ENCODE measurements around the gene ERC2. TPM values are rescaled to one million over a fixed set of nuclear protein-coding genes. Genes with fewer than 3 reads are reported as not detected.
A peak's percentile ranks its signal among the peaks of the same experiment; 100 is the strongest.

The ERC2 gene
- total RNA-seq, 2 experiments from 2014 or later, result not detected

- DNase-seq (ENCODE audit: low spot score), result peak; percentile 67
- CTCF ChIA-PET (ENCODE audit: unreplicated experiment), result interaction anchor here (1.0 kb wide), 1 partner anchor 34 kb away, joined by 3 read pairs; no protein-coding TSS in a partner anchor
- TF ChIP-seq EZH2phosphoT487 (IDR thresholded peaks at IDR 0.05; ENCODE audit: borderline replicate concordance, low read depth, low read length), result no peak
- 0 out of 2 replicates have a peak, but pooled peaks have one; percentile 21 for TF ChIP-seq CTCF (conservative IDR thresholded peaks at IDR 0.05; ENCODE audit: low read length)
- POLR2A ChIA-PET, result interaction anchor here (0.6 to 3.0 kb wide), 6 partner anchors 11 to 1587 kb away, joined by 3 to 11 read pairs (median 5); no protein-coding TSS in a partner anchor
- intact Hi-C loops (cut with micrococcal nuclease; ENCODE audit: unreplicated experiment), result no loop called here
- Histone ChIP-seq H2AFZ (ENCODE audit: low read length) (peak overlapping the region; percentile 81; the same call in 1 of the 2 replicates), H3K4me1 (ENCODE audit: insufficient read depth, low read length, poor library complexity, severe bottlenecking) (peaks cover 75% of the 10 kb centered on the region), H3K79me2 (ENCODE audit: insufficient read depth, low read depth, low read length) (no peaks in the 10 kb centered on the region), H3K9me3 (ENCODE audit: low read length) (no peaks in the 10 kb centered on the region), H3K4me3 (ENCODE audit: low read depth, low read length, poor library complexity, severe bottlenecking) (peak overlapping the region; percentile 52), H3K4me2 (ENCODE audit: low read length) (peak overlapping the region; percentile 86), H4K20me1 (ENCODE audit: insufficient read depth, low read length) (no peaks in the 10 kb centered on the region), H3K27ac (ENCODE audit: low read depth, low read length, poor library complexity, severe bottlenecking) (peak overlapping the region; percentile 29), H3K36me3 (ENCODE audit: insufficient read depth, low read length) (no peaks in the 10 kb centered on the region), H3K9me2 (ENCODE audit: insufficient read depth, low read length) (no peaks in the 10 kb centered on the region)
- no TSS peak for BruUV-seq (replicated peaks)
Observed at GRCh38 chr3:55688154-55688553, 780.1 kb downstream of the ERC2 start.

GRCh38 chr3:55687526-55687925 is 780.7 kb downstream of the ERC2 start:
- Histone ChIP-seq H3K4me2 (ENCODE audit: low read length) (peak overlapping the region; percentile 86), H3K4me1 (ENCODE audit: insufficient read depth, low read length, poor library complexity, severe bottlenecking) (peaks cover 72% of the 10 kb centered on the region), H2AFZ (ENCODE audit: low read length) (peak overlapping the region; percentile 81; the same call in 1 of the 2 replicates), H4K20me1 (ENCODE audit: insufficient read depth, low read length) (no peaks in the 10 kb centered on the region), H3K9me3 (ENCODE audit: low read length) (no peaks in the 10 kb centered on the region), H3K79me2 (ENCODE audit: insufficient read depth, low read depth, low read length) (no peaks in the 10 kb centered on the region), H3K36me3 (ENCODE audit: insufficient read depth, low read length) (no peaks in the 10 kb centered on the region), H3K9me2 (ENCODE audit: insufficient read depth, low read length) (no peaks in the 10 kb centered on the region), H3K4me3 (ENCODE audit: low read depth, low read length, poor library complexity, severe bottlenecking) (peak overlapping the region; percentile 52), H3K27ac (ENCODE audit: low read depth, low read length, poor library complexity, severe bottlenecking) (peak overlapping the region; percentile 29)
- intact Hi-C loops (cut with micrococcal nuclease; ENCODE audit: unreplicated experiment), result no loop called here
- no TSS peak for BruUV-seq (replicated peaks)
- TF ChIP-seq EZH2phosphoT487 (IDR thresholded peaks at IDR 0.05; ENCODE audit: borderline replicate concordance, low read depth, low read length), result no peak
- TF ChIP-seq CTCF (conservative IDR thresholded peaks at IDR 0.05; ENCODE audit: low read length), result no peak
- CTCF ChIA-PET (ENCODE audit: unreplicated experiment), result interaction anchor here (1.0 kb wide), 1 partner anchor 35 kb away, joined by 3 read pairs; no protein-coding TSS in a partner anchor
- POLR2A ChIA-PET, result interaction anchor here (1.0 to 3.0 kb wide), 6 partner anchors 9 to 68 kb away, joined by 3 to 11 read pairs (median 5); no protein-coding TSS in a partner anchor
- peak; percentile 62 for DNase-seq (ENCODE audit: low spot score)

All from OCI-LY7 (cell line).